ENCODE data around the gene MROH9.

The MROH9 gene

DNA sequence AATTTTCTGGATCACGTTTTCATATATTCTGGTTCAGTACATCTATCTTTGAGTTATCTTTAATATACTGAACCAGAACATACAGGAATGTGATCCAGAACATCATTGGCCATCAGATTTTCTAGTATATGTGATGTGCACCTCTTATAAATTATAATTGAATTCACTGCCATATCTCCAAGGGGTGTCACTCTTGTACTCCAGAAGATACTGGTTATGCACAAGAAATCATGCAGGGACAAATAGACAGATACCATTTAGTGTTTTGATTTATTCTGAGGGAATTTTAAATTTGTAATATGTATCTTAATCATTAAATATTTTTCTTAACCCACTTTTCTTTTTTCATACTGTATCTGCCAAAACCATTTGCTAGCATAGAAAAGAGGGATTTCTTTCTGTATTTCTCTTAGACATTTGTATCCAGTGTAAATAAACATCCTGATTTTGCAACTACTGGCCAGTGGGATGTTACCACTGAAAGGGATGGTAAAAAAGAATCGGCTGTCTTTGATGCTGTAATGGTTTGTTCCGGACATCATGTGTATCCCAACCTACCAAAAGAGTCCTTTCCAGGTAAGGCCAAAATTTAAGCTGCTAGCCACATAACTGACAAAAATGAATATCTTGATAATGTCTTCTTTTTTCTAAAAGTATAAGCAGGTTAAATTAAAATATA, 172.1 kb downstream of the MROH9 start:
- Histone ChIP-seq H3K4me1 (ENCODE audit: control insufficient read depth in 2 of 2, insufficient read depth in 2 of 2, low read length in 2 of 2) (no peaks in the 10 kb centered on the region), H3K27me3 (ENCODE audit: control insufficient read depth in 2 of 2, insufficient read depth in 2 of 2, low read length in 2 of 2) (no peaks in the 10 kb centered on the region), H3K27ac (ENCODE audit: low read depth in 2 of 2, low read length in 2 of 2) (no peak overlapping the region), H3K4me3 (ENCODE audit: low read length in 2 of 2) (no peak overlapping the region), H3K36me3 (ENCODE audit: control insufficient read depth in 2 of 2, insufficient read depth in 2 of 2, low read length in 2 of 2) (no peaks in the 10 kb centered on the region), H3K9me3 (ENCODE audit: control insufficient read depth in 2 of 2, low read length in 2 of 2) (no peaks in the 10 kb centered on the region), H3K9ac (ENCODE audit: low read depth in 1 of 2, low read length in 2 of 2) (no peak overlapping the region)

DNA sequence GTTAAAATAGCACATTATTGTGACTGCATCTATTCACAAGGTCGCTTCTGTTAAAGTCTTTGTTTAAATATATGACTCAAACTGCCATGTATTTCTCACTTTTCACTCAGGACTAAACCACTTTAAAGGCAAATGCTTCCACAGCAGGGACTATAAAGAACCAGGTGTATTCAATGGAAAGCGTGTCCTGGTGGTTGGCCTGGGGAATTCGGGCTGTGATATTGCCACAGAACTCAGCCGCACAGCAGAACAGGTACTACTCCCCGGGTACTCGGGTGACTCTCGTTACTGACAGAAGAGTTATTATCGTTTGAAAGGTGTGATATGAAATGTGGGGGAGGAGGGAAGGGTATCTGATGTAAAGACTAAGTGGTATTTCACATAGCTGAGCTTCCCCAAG, 172.6 kb downstream of the MROH9 start:
- no peak overlapping the region for H3K27ac ChIP-seq (ENCODE audit: low read depth in 2 of 2, low read length in 2 of 2)

GRCh38 chr1:171109966-171110365, 174.6 kb downstream of the MROH9 start:
- no peak overlapping the region for H3K9ac ChIP-seq (ENCODE audit: low read depth in 1 of 2, low read length in 2 of 2)
- no peaks in the 10 kb centered on the region for H3K4me1 ChIP-seq (ENCODE audit: control insufficient read depth in 2 of 2, insufficient read depth in 2 of 2, low read length in 2 of 2)
- H3K27ac ChIP-seq (ENCODE audit: low read depth in 2 of 2, low read length in 2 of 2), result no peak overlapping the region
- H3K9me3 ChIP-seq (ENCODE audit: control insufficient read depth in 2 of 2, low read length in 2 of 2), result no peaks in the 10 kb centered on the region
- H3K27me3 ChIP-seq (ENCODE audit: control insufficient read depth in 2 of 2, insufficient read depth in 2 of 2, low read length in 2 of 2), result no peaks in the 10 kb centered on the region
- H3K36me3 ChIP-seq (ENCODE audit: control insufficient read depth in 2 of 2, insufficient read depth in 2 of 2, low read length in 2 of 2), result no peaks in the 10 kb centered on the region
- H3K4me3 ChIP-seq (ENCODE audit: low read length in 2 of 2), result no peak overlapping the region

More for the DNA sequence above, 172.6 kb downstream of the MROH9 start:
- no peaks in the 10 kb centered on the region for H3K27me3 ChIP-seq (ENCODE audit: control insufficient read depth in 2 of 2, insufficient read depth in 2 of 2, low read length in 2 of 2)
- no peak overlapping the region for H3K9ac ChIP-seq (ENCODE audit: low read depth in 1 of 2, low read length in 2 of 2)
- H3K9me3 ChIP-seq (ENCODE audit: control insufficient read depth in 2 of 2, low read length in 2 of 2), result no peaks in the 10 kb centered on the region
- H3K4me1 ChIP-seq (ENCODE audit: control insufficient read depth in 2 of 2, insufficient read depth in 2 of 2, low read length in 2 of 2), result no peaks in the 10 kb centered on the region
- no peak overlapping the region for H3K4me3 ChIP-seq (ENCODE audit: low read length in 2 of 2)
- H3K36me3 ChIP-seq (ENCODE audit: control insufficient read depth in 2 of 2, insufficient read depth in 2 of 2, low read length in 2 of 2), result no peaks in the 10 kb centered on the region

DNA sequence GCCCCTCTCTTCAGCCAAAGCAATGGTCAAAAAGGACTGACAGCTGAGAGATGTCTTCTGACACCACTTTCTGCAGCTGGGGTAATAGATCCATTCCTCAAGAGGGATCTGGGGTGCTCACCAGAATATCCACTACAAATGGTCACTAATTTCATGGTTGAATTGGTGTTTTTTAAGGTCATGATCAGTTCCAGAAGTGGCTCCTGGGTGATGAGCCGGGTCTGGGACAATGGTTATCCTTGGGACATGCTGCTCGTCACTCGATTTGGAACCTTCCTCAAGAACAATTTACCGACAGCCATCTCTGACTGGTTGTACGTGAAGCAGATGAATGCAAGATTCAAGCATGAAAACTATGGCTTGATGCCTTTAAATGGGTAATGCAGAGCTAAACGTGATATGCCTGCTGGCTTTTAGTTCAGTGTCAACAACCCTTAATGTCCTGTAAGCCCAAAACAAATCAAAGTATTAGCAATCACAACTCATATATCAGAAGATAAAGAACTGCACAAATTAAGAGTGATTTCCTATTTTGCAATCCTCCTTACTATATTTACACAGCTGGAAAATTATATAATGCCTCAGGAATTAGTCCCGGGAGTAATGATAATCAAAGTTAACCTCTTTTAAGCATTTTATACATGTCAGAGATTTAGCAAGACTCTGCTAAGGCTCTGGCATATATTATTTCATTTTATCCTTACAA, 175.4 kb downstream of the MROH9 start:
- no peak overlapping the region for H3K27ac ChIP-seq (ENCODE audit: low read depth in 2 of 2, low read length in 2 of 2)
- H3K9me3 ChIP-seq (ENCODE audit: control insufficient read depth in 2 of 2, low read length in 2 of 2), result no peaks in the 10 kb centered on the region
- no peak overlapping the region for H3K9ac ChIP-seq (ENCODE audit: low read depth in 1 of 2, low read length in 2 of 2)
- no peak overlapping the region for H3K4me3 ChIP-seq (ENCODE audit: low read length in 2 of 2)
- no peaks in the 10 kb centered on the region for H3K27me3 ChIP-seq (ENCODE audit: control insufficient read depth in 2 of 2, insufficient read depth in 2 of 2, low read length in 2 of 2)
- no peaks in the 10 kb centered on the region for H3K4me1 ChIP-seq (ENCODE audit: control insufficient read depth in 2 of 2, insufficient read depth in 2 of 2, low read length in 2 of 2)
- H3K36me3 ChIP-seq (ENCODE audit: control insufficient read depth in 2 of 2, insufficient read depth in 2 of 2, low read length in 2 of 2), result no peaks in the 10 kb centered on the region

GRCh38 chr1:171112119-171112518, 176.8 kb downstream of the MROH9 start:
- no peaks in the 10 kb centered on the region for H3K27me3 ChIP-seq (ENCODE audit: control insufficient read depth in 2 of 2, insufficient read depth in 2 of 2, low read length in 2 of 2)
- H3K4me1 ChIP-seq (ENCODE audit: control insufficient read depth in 2 of 2, insufficient read depth in 2 of 2, low read length in 2 of 2), result no peaks in the 10 kb centered on the region
- H3K36me3 ChIP-seq (ENCODE audit: control insufficient read depth in 2 of 2, insufficient read depth in 2 of 2, low read length in 2 of 2), result no peaks in the 10 kb centered on the region
- H3K27ac ChIP-seq (ENCODE audit: low read depth in 2 of 2, low read length in 2 of 2), result no peak overlapping the region
- H3K9me3 ChIP-seq (ENCODE audit: control insufficient read depth in 2 of 2, low read length in 2 of 2), result no peaks in the 10 kb centered on the region
- H3K9ac ChIP-seq (ENCODE audit: low read depth in 1 of 2, low read length in 2 of 2), result no peak overlapping the region
- no peak overlapping the region for H3K4me3 ChIP-seq (ENCODE audit: low read length in 2 of 2)

DNA sequence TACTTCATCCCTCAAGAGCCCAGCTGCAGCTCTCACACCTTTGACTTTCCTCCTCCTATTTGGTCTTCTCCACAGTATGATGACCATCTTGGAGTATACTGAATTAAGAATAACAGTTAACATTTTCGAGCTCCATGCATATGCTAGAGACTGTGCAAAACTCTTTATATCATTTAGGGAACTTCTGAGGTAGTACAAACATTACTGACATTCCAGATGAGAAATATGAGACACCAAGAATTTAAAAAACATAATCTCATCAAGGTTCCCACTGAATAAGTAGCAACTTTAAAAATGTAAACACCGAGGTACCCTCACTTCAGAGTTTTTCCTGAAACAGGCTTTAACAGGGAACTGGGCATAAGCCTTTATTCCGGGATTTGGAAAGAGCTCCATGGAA, 178.0 kb downstream of the MROH9 start:
- Histone ChIP-seq H3K9me3 (ENCODE audit: control insufficient read depth in 2 of 2, low read length in 2 of 2) (no peaks in the 10 kb centered on the region), H3K27ac (ENCODE audit: low read depth in 2 of 2, low read length in 2 of 2) (no peak overlapping the region), H3K4me1 (ENCODE audit: control insufficient read depth in 2 of 2, insufficient read depth in 2 of 2, low read length in 2 of 2) (no peaks in the 10 kb centered on the region)

More for the DNA sequence above, 178.0 kb downstream of the MROH9 start:
- Histone ChIP-seq H3K27me3 (ENCODE audit: control insufficient read depth in 2 of 2, insufficient read depth in 2 of 2, low read length in 2 of 2) (no peaks in the 10 kb centered on the region), H3K4me3 (ENCODE audit: low read length in 2 of 2) (no peak overlapping the region), H3K9ac (ENCODE audit: low read depth in 1 of 2, low read length in 2 of 2) (no peak overlapping the region), H3K36me3 (ENCODE audit: control insufficient read depth in 2 of 2, insufficient read depth in 2 of 2, low read length in 2 of 2) (no peaks in the 10 kb centered on the region)
